HepG2 (cell line): ENCODE measurements around the gene MYO5B.

Experiments
- POLR2A ChIP-seq, 2 experiments: IDR thresholded peaks; 2 replicates each; pipeline ENCODE4 v1.6.1; 2011; ENCODE audit warnings: low read depth in 2 of 2, low read length in 2 of 2, mild to moderate bottlenecking in 1 of 2, moderate library complexity in 1 of 2; ENCODE audit not compliant: insufficient read depth in 1 of 2
- SMAD1 ChIP-seq: sonication (generic); formaldehyde crosslinking; IDR thresholded peaks from 2 replicates; pipeline ENCODE4 v1.4.0; 2020; ENCODE audit warnings: missing genetic modification reagents, low read depth, mild to moderate bottlenecking, borderline replicate concordance
- SRSF9 ChIP-seq: fragments of 200-400 bp; formaldehyde crosslinking; IDR thresholded peaks from 2 replicates; pipeline ENCODE4 v1.6.1; 2018; ENCODE audit warnings: borderline replicate concordance, mild to moderate bottlenecking, low read depth, low read length; ENCODE audit not compliant: insufficient read depth, poor library complexity, severe bottlenecking
- TF ChIP-seq, protein P1 (sequence below): IDR thresholded peaks from 2 replicates; pipeline ENCODE4 v1.4.0; 2020; ENCODE audit warnings: mild to moderate bottlenecking, missing genetic modification reagents

DNA sequence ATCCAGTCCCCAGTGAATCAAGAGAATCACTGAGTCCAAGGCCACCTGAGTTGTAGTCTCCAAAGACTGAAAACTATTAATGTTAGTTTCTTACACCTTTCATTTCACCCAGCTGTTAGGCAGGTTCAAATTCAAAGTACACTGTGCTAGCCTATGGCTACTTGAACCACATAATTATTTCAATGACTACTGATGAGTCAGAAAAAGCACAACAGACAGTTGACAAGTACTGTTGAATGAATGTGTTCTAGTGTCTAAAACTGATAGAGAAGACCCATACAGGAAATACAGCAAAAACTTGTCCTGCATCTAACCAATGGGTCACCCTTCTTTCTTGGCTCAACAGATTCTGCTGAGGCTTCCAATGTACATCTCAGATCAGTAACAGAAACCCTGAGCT lies 160.9 kb downstream of the MYO5B start:
- TF ChIP-seq SMAD1 (no peak), SRSF9 (no peak), POLR2A (IDR thresholded peaks at IDR 0.05; ENCODE audit: insufficient read depth in 1 of 2, low read depth in 2 of 2, low read length in 2 of 2) (no peak)
- TF ChIP-seq, protein P1, sequence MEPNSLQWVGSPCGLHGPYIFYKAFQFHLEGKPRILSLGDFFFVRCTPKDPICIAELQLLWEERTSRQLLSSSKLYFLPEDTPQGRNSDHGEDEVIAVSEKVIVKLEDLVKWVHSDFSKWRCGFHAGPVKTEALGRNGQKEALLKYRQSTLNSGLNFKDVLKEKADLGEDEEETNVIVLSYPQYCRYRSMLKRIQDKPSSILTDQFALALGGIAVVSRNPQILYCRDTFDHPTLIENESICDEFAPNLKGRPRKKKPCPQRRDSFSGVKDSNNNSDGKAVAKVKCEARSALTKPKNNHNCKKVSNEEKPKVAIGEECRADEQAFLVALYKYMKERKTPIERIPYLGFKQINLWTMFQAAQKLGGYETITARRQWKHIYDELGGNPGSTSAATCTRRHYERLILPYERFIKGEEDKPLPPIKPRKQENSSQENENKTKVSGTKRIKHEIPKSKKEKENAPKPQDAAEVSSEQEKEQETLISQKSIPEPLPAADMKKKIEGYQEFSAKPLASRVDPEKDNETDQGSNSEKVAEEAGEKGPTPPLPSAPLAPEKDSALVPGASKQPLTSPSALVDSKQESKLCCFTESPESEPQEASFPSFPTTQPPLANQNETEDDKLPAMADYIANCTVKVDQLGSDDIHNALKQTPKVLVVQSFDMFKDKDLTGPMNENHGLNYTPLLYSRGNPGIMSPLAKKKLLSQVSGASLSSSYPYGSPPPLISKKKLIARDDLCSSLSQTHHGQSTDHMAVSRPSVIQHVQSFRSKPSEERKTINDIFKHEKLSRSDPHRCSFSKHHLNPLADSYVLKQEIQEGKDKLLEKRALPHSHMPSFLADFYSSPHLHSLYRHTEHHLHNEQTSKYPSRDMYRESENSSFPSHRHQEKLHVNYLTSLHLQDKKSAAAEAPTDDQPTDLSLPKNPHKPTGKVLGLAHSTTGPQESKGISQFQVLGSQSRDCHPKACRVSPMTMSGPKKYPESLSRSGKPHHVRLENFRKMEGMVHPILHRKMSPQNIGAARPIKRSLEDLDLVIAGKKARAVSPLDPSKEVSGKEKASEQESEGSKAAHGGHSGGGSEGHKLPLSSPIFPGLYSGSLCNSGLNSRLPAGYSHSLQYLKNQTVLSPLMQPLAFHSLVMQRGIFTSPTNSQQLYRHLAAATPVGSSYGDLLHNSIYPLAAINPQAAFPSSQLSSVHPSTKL (CRISPR knock-in tag), result no peak
